ENCODE data around the gene PTH.

The PTH gene

GRCh38 chr11:13448876-13449275 is 46.9 kb downstream of the PTH start:
- DNase-seq = no peak

GRCh38 chr11:13446444-13446843 is 49.4 kb downstream of the PTH start:
- DNase-seq = no peak

GRCh38 chr11:13445588-13445987 is 50.2 kb downstream of the PTH start:
- DNase-seq = no peak

Measured in GDM1 (cell line).